Measurements from ENCODE around the gene PSIP1.

- TF ChIP-seq CTCF (conservative IDR thresholded peaks at IDR 0.05; ENCODE audit: low read depth, low read length) (no peak), MAFK (IDR thresholded peaks at IDR 0.05; ENCODE audit: low read depth, low read length) (no peak)
Observed at GRCh38 chr9:15492485-15493150, 18.2 kb downstream of the PSIP1 start.
